Measurements from ENCODE around the gene SYT11. TPM values are rescaled to one million over a fixed set of nuclear protein-coding genes. Genes with fewer than 3 reads are reported as not detected.

The SYT11 gene
- total and polyA plus RNA-seq, 10 of the 15 experiments (the other 5 are each of a cell fraction or from before 2014, with no cell fraction given), result 7.7 to 21.2 (median 13.5) TPM

DNA sequence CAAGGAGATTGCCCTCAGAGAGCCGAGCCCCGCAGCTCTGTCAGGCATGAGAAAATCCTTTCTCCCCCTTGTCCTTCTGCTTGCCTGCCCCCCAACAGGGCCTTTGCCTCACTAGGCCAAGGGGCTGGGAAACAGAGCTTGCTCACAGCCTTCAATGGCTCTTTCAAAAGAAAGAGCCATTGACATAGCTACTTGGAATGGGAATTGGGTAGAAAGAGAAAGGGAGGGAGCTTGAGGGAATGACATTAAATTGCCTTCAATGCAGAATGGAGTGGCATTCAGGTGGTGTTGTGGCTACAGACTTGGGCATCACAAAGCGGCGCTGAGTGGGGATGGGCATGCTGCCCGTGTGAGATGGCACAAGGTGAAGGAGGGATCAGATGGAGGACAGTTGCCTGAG is 13.2 kb downstream of the SYT11 start (continued):
- TF ChIP-seq, protein P1, sequence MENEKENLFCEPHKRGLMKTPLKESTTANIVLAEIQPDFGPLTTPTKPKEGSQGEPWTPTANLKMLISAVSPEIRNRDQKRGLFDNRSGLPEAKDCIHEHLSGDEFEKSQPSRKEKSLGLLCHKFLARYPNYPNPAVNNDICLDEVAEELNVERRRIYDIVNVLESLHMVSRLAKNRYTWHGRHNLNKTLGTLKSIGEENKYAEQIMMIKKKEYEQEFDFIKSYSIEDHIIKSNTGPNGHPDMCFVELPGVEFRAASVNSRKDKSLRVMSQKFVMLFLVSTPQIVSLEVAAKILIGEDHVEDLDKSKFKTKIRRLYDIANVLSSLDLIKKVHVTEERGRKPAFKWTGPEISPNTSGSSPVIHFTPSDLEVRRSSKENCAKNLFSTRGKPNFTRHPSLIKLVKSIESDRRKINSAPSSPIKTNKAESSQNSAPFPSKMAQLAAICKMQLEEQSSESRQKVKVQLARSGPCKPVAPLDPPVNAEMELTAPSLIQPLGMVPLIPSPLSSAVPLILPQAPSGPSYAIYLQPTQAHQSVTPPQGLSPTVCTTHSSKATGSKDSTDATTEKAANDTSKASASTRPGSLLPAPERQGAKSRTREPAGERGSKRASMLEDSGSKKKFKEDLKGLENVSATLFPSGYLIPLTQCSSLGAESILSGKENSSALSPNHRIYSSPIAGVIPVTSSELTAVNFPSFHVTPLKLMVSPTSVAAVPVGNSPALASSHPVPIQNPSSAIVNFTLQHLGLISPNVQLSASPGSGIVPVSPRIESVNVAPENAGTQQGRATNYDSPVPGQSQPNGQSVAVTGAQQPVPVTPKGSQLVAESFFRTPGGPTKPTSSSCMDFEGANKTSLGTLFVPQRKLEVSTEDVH (IDR thresholded peaks at IDR 0.05; ENCODE audit: low read depth, partially characterized antibody), result no peak
- no peak for TF ChIP-seq NFYA (IDR thresholded peaks at IDR 0.05; ENCODE audit: borderline replicate concordance, low read depth, low read length)

- H3K79me2 ChIP-seq (ENCODE audit: control insufficient read depth, insufficient read depth, low read length), result no peaks in the 10 kb centered on the region
- intact Hi-C loops (cut with micrococcal nuclease; ENCODE audit: unreplicated experiment), result no loop called here
- POLR2A ChIA-PET, result interaction anchor here (0.5 to 1.6 kb wide), 2 partner anchors 14 to 17 kb away, joined by 3 to 5 read pairs; partner anchors contain the start of genes GON4L and SYT11
- WGBS (ENCODE audit: insufficient coverage, insufficient replicate concordance, low lambda C conversion rate, missing lambda C conversion rate), result 91% methylated on average over 9 of the region's 9 CpGs
- SMC1A ChIA-PET (ENCODE audit: uncharacterized antibody, unreplicated experiment), result interaction anchor here (0.9 to 1.9 kb wide), 2 partner anchors 9 to 14 kb away, joined by 3 to 8 read pairs; partner anchors contain the start of gene SYT11
- H3K4me3 ChIP-seq, result no peak overlapping the region
- no peak overlapping the region for H3K4me2 ChIP-seq (ENCODE audit: control insufficient read depth, insufficient read depth)
- no TSS peak for BruUV-seq (replicated peaks)
- in situ Hi-C loops (cut with MboI), result no loop called here
- no peaks in the 10 kb centered on the region for H4K20me1 ChIP-seq (ENCODE audit: control insufficient read depth, insufficient read depth)
- CTCF ChIA-PET, result interaction anchor here (0.6 kb wide), 1 partner anchor 107 kb away, joined by 3 read pairs; no protein-coding TSS in a partner anchor
- DNase-seq (ENCODE audit: low read depth, low spot score) (no peak), FAIRE-seq (no peak), ATAC-seq (no peak)
- no peaks in the 10 kb centered on the region for H3K36me3 ChIP-seq (ENCODE audit: control insufficient read depth in 2 of 2, insufficient read depth in 2 of 2, low read length in 1 of 2)
- no peak overlapping the region for H2AFZ ChIP-seq (ENCODE audit: control insufficient read depth, low read depth, low read length)
- no peaks in the 10 kb centered on the region for H3K9me3 ChIP-seq (replicated peaks; ENCODE audit: control insufficient read depth, insufficient read depth, low read length)
- RAD21 ChIA-PET (ENCODE audit: unreplicated experiment), result no interaction called here
- no peak overlapping the region for H3K27ac ChIP-seq (ENCODE audit: control insufficient read depth, insufficient read depth)
- H3K27me3 ChIP-seq (replicated peaks in 1 of 2; ENCODE audit: control insufficient read depth in 2 of 2, insufficient read depth in 2 of 2, low read length in 1 of 2), result no peaks in the 10 kb centered on the region
- H3K9ac ChIP-seq (ENCODE audit: control insufficient read depth, insufficient read depth, low read length), result no peak overlapping the region
- no peak for TF ChIP-seq GABPA (IDR thresholded peaks at IDR 0.05; ENCODE audit: low read depth)
- no peak for TF ChIP-seq PRDM15 (CRISPR knock-in tag; IDR thresholded peaks at IDR 0.05)
- no peak for TF ChIP-seq MEF2B (IDR thresholded peaks at IDR 0.05; ENCODE audit: partially characterized antibody, poor library complexity, severe bottlenecking)
- no peak for TF ChIP-seq CTCF (IDR thresholded peaks at IDR 0.05 in 2 of 3, conservative IDR thresholded peaks at IDR 0.05 in 1 of 3; ENCODE audit: control insufficient read depth in 2 of 3, extremely low read depth in 1 of 3, insufficient read depth in 1 of 3, low read depth in 3 of 3, low read length in 3 of 3)
- no peak for TF ChIP-seq ZNF217 (IDR thresholded peaks at IDR 0.05)
- TF ChIP-seq SREBF2 (IDR thresholded peaks at IDR 0.05; ENCODE audit: low read length), result no peak
- no peaks in the 10 kb centered on the region for H3K4me1 ChIP-seq (ENCODE audit: control insufficient read depth, insufficient read depth, low read length)
These were observed 14.5 kb downstream of the SYT11 start for GRCh38 chr1:155873860-155874259.

All from GM12878 (cell line).